GM18526 (cell line): ENCODE results near the gene CAMK4.

Experiments
- POLR2A ChIP-seq: IDR thresholded peaks from 3 replicates; pipeline ENCODE4 v1.6.1; 2011; ENCODE audit not compliant: insufficient read length; ENCODE audit errors: extremely low read depth

Gene CAMK4

GRCh38 chr5:111453295-111453694 lies 229.1 kb downstream of the CAMK4 start:
- TF ChIP-seq POLR2A = no peak

GRCh38 chr5:111453747-111454146 lies 229.6 kb downstream of the CAMK4 start:
- no peak for TF ChIP-seq POLR2A

GRCh38 chr5:111454198-111454622 lies 230.0 kb downstream of the CAMK4 start:
- no peak for TF ChIP-seq POLR2A

- TF ChIP-seq POLR2A = no peak
Observed at GRCh38 chr5:111454776-111455175, 230.6 kb downstream of the CAMK4 start.

- TF ChIP-seq POLR2A = no peak
Observed at GRCh38 chr5:111461255-111461671, 237.1 kb downstream of the CAMK4 start.

GRCh38 chr5:111461934-111462333 lies 237.8 kb downstream of the CAMK4 start:
- TF ChIP-seq POLR2A = no peak

- no peak for TF ChIP-seq POLR2A
Observed at GRCh38 chr5:111463311-111463710, 239.1 kb downstream of the CAMK4 start.

GRCh38 chr5:111469293-111469896 lies 245.2 kb downstream of the CAMK4 start:
- TF ChIP-seq POLR2A = no peak

GRCh38 chr5:111469903-111470302 lies 245.7 kb downstream of the CAMK4 start:
- no peak for TF ChIP-seq POLR2A

GRCh38 chr5:111472096-111472495 lies 247.9 kb downstream of the CAMK4 start:
- no peak for TF ChIP-seq POLR2A

GRCh38 chr5:111472579-111472978 lies 248.4 kb downstream of the CAMK4 start:
- TF ChIP-seq POLR2A = no peak

GRCh38 chr5:111478266-111478665 lies 254.1 kb downstream of the CAMK4 start:
- TF ChIP-seq POLR2A = no peak

GRCh38 chr5:111478898-111479297 lies 254.7 kb downstream of the CAMK4 start:
- no peak for TF ChIP-seq POLR2A

- no peak for TF ChIP-seq POLR2A
Observed at GRCh38 chr5:111480346-111480745, 256.2 kb downstream of the CAMK4 start.

- TF ChIP-seq POLR2A = no peak
Observed at GRCh38 chr5:111486055-111486454, 261.9 kb downstream of the CAMK4 start.

- TF ChIP-seq POLR2A = no peak
Observed at GRCh38 chr5:111486926-111487325, 262.7 kb downstream of the CAMK4 start.

- no peak for TF ChIP-seq POLR2A
Observed at GRCh38 chr5:111488353-111488752, 264.2 kb downstream of the CAMK4 start.
